DMS153 treated with DMSO at 0.1 percent for 48 hours (cell line): ENCODE data around the gene TTC17.
"Not testable (repeated sequence)": the region's sequence is repeated elsewhere in the genome, so short reads cannot be mapped to it uniquely, and the experiment has no call there.

Source experiments
- DNase-seq: peaks from one replicate; lab custom pipeline; 2025; ENCODE audit not compliant: unreplicated experiment; lab: John Stamatoyannopoulos, UW

TTC17 gene

DNA sequence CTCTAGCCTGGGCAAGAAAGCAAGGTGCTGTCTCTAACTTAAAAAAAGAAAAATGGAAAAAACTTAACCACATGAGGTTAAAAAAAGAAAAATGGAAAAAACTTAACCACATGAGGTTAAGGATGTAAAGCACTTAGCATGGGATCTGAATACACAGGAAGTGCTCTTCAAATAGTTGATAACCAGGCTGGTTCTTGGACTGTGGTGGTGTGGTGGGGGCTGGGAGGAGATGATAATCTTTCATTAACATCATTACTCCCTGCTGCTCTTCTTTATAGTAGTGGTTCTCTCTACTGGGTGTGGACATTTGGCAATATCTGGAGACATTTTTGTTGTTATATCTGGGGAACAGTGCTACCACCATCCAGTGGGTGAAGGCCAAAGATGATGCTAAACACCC is 88.4 kb downstream of the TTC17 start:
- DNase-seq, result no peak

GRCh38 chr11:43458486-43458885 is 99.8 kb downstream of the TTC17 start:
- DNase-seq, result no peak

GRCh38 chr11:43459246-43459645 is 100.5 kb downstream of the TTC17 start:
- no peak for DNase-seq

DNA sequence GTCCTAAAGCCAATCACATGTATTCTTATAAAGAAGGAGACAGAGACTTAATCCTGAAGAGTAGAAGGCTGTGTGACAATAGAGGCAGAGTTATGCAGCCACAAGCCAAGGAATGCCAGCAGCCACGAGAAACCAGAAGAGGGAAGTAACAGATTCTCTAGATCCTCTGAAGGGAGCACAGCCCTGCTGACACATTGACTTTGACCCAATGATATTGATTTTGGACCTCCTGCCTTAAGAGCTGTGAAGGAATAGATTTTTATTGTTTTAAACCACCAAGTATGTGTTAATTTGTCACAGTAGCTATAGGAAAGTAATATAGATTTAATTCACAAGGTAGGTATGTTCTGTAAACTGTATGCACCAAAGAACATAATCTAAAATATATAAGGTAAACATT is 103.6 kb downstream of the TTC17 start:
- no peak for DNase-seq

GRCh38 chr11:43467958-43468357 is 109.2 kb downstream of the TTC17 start:
- no peak for DNase-seq

- DNase-seq, result not testable (repeated sequence)
Measured at GRCh38 chr11:43477491-43477890, 118.8 kb downstream of the TTC17 start.

- DNase-seq, result no peak
Measured at GRCh38 chr11:43486141-43486540, 127.4 kb downstream of the TTC17 start.

- no peak for DNase-seq
Measured at GRCh38 chr11:43489869-43490465, 131.2 kb downstream of the TTC17 start.

- DNase-seq, result no peak
Measured at GRCh38 chr11:43492701-43493100, 134.0 kb downstream of the TTC17 start.

DNA sequence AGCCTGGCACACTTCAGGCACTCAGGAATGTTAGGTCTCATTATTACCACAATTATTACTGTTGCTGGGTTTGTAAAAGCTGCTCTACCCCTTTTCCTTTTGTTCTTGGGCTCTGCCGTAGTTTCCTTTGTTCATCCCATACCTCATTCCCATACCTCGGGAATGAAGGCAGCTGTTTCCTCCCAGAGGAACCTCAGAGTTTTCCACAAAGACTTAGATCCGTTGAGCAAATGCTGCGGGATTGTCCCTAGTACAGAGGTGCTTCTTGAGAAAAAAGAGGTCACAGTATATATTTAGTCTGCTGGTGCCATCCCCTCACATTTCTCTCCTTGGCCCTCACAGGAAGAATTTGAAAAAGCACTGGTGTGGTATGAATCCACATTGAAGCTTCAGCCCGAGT is 134.7 kb downstream of the TTC17 start:
- DNase-seq, result no peak

DNA sequence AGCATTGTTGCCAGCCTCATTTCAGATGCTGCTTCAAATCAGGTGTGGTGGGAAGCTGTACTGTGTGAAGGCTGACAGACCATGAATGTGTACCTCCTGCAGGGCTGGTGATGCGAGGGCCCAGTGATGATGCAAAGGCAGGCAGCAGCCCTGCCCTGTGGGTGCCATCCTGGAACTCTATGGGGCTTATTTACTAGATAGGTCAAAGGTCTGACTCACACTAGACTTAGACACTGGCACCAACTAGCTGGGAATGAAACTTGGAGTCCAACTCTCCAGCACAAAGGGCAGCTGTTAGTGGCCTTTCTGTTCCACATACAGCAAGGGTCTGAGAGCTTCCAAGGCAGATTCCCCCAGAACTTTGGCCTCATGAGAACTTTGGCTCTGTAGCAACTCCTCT is 138.4 kb downstream of the TTC17 start:
- DNase-seq, result no peak

GRCh38 chr11:43498561-43498960 is 139.8 kb downstream of the TTC17 start:
- no peak for DNase-seq

DNA sequence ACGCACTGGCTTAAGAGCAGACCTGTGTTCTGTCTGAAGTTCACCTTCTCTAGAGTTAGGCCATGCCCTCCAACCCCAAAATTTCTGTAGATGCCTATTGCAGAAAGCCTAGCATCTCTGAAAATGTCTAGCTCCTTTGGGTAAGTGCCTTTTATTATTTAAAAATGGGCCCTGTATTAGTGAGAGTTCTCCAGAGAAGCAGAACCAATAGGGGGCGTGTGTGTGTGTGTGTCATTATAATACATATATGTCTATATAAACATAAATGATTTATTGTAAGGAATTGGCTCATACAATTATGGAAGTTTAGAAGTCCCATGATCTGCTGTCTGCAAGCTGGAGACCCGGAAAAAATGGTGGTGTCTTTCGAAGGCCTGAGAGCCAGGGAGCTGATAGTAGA is 144.7 kb downstream of the TTC17 start:
- no peak for DNase-seq

DNA sequence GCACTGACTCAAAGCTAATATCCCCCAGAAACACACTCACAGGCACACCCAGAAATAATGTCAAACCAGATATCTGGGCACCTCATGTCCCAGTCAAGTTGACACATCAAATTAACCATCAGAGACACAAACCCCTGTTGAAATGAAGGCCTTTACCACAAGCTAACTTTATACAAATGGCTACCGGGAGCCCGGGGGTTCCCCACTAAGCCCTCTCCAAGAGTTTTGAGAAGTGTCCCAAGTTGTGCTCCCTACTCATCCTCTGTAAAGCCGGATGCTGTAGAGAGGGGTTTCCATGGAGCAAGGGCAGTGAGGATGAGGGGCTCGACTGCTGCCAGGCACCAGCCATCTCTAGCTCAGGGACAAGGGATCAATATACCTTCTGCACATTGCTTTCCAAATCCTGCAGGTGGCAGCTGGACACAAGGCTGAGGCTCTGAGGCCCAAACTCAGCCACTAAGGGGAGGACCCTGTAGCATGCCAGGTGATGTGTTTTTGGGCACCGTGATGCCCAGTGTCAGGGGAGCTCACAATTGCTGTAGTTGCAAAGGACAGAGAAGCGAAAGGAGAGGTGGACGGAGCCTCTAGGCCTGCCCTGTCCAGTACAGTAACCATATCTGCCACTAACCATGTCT is 145.7 kb downstream of the TTC17 start:
- no peak for DNase-seq

GRCh38 chr11:43505171-43505570 is 146.5 kb downstream of the TTC17 start:
- no peak for DNase-seq

GRCh38 chr11:43507171-43507570 is 148.5 kb downstream of the TTC17 start:
- DNase-seq, result no peak

GRCh38 chr11:43508511-43508918 is 149.8 kb downstream of the TTC17 start:
- DNase-seq, result no peak

DNA sequence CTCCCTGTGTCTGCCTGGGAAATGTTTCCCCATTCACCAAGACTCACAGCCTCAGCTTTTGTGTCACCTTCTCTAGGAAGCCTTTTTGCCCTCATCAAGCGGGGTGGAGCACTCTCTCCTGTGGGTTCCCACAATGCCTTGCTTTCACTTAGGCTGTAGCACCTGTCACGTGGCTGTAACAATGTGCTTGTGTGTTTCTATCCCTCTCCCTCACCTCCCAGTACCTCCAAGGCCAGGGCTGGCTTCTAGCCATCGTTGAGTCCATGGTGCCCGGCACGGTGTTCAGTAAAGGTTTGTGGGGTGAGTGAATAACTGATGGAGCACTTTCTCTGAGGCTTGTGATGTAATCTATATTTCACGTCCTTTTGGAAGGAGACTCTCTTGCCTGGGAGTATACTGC is 153.2 kb downstream of the TTC17 start:
- no peak for DNase-seq

- no peak for DNase-seq
Measured at GRCh38 chr11:43515090-43515489, 156.4 kb downstream of the TTC17 start.

DNA sequence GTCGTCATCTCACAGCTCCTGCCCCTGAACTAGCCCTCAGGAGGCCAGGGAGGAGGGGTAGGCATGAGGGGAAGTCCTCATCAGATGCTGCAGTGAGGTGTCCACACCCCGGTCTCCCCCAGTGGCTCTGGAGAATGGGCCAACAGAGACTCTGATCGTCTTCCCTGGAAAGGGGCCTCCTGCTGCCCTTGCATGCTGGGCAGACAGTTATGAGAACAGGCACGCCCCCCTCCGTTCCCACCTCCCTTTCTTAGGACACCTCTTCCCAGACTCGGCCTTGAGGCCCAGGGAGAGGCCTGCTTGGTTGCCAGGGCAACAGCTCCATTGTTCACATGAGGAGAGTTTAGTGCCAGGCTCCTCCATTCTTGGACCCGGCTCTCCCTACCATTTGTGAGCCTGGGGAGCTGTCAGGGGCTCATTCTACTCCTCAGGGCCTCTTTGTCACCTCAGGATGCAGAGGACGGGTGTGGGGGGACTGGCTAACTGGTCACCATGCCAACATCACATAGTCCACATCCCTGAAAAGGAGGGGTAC is 157.7 kb downstream of the TTC17 start:
- DNase-seq, result no peak

DNA sequence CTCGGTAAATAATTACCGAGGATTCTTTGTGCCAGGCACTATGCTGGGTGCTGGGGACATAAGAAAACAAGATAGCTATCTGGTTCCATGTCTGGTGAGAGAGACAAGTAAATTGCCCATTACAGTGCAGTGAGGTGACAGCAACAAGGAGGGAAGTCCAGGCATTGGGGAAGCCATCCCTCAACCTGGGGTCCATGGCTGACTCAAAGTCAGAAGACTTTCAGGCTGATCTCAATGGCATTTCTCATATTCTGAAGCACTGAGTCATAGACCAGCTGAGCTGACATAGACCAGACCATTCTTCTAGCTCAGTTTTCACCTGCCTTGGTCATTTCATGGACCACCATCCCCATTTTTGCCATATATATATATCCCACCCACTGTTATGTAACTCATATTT is 158.8 kb downstream of the TTC17 start:
- no peak for DNase-seq

- DNase-seq, result no peak
Measured at GRCh38 chr11:43518408-43519160, 159.9 kb downstream of the TTC17 start.
